ENCODE measurements around the gene UBB. TPM values are rescaled to one million over a fixed set of nuclear protein-coding genes. Genes with fewer than 3 reads are reported as not detected.

The UBB gene
- total RNA-seq, 1 experiment from 2014 or later, result 2,970 TPM

DNA sequence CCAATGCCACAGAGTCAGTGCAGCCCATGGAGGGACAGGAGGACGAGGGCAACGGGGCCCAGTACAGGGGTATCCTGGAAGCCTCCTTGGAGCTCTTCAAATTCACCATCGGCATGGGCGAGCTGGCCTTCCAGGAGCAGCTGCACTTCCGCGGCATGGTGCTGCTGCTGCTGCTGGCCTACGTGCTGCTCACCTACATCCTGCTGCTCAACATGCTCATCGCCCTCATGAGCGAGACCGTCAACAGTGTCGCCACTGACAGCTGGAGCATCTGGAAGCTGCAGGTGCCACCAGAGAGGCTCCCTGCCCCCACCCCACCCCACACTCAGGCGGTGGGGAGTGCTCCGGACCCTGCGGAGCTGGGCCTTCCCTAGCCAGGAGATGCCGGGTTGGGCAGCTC lies 51.1 kb downstream of the UBB start:
- Histone ChIP-seq H3K9ac (ENCODE audit: low read length) (no peak overlapping the region), H3K36me3 (ENCODE audit: low read depth, low read length) (no peaks in the 10 kb centered on the region), H3K4me1 (ENCODE audit: insufficient read depth, low read length) (no peaks in the 10 kb centered on the region), H4K20me1 (ENCODE audit: low read length) (no peaks in the 10 kb centered on the region), H3F3A (ENCODE audit: low read length, unreplicated experiment) (no peaks in the 10 kb centered on the region), H3K79me2 (ENCODE audit: low read length) (no peaks in the 10 kb centered on the region), H3K27ac (ENCODE audit: low read length) (no peak overlapping the region), H3K4me2 (ENCODE audit: low read length) (no peak overlapping the region), H3K9me3 (ENCODE audit: low read length) (no peaks in the 10 kb centered on the region), H2AFZ (ENCODE audit: low read length) (no peak overlapping the region), H3K27me3 (ENCODE audit: low read length) (no peaks in the 10 kb centered on the region), H3K9me2 (replicated peaks; ENCODE audit: low read length) (no peaks in the 10 kb centered on the region), H3K4me3 (ENCODE audit: low read length) (no peak overlapping the region)
- CTCF ChIA-PET, result no interaction called here
- TF ChIP-seq EZH2phosphoT487 (IDR thresholded peaks at IDR 0.05; ENCODE audit: borderline replicate concordance, low read length), result no peak
- TF ChIP-seq EZH2 (IDR thresholded peaks at IDR 0.05; ENCODE audit: low read length, unreplicated experiment), result no peak
- TF ChIP-seq, protein P1, sequence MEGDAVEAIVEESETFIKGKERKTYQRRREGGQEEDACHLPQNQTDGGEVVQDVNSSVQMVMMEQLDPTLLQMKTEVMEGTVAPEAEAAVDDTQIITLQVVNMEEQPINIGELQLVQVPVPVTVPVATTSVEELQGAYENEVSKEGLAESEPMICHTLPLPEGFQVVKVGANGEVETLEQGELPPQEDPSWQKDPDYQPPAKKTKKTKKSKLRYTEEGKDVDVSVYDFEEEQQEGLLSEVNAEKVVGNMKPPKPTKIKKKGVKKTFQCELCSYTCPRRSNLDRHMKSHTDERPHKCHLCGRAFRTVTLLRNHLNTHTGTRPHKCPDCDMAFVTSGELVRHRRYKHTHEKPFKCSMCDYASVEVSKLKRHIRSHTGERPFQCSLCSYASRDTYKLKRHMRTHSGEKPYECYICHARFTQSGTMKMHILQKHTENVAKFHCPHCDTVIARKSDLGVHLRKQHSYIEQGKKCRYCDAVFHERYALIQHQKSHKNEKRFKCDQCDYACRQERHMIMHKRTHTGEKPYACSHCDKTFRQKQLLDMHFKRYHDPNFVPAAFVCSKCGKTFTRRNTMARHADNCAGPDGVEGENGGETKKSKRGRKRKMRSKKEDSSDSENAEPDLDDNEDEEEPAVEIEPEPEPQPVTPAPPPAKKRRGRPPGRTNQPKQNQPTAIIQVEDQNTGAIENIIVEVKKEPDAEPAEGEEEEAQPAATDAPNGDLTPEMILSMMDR (conservative IDR thresholded peaks at IDR 0.05; ENCODE audit: low read depth, low read length), result no peak
- POLR2A ChIA-PET (ENCODE audit: unreplicated experiment), result no interaction called here
- intact Hi-C loops (cut with micrococcal nuclease), result no loop called here
- DNase-seq, result no peak
- no TSS peak for BruUV-seq (replicated peaks)
- no peak for ATAC-seq

Other genes with a start within 250 kb of the UBB start
- gene NCOR1, start 165.6 kb upstream of the UBB start, total RNA-seq (2014; rRNA removed), result 127 and 204 TPM in 2 replicates
- 37.4 and 58.3 TPM in 2 replicates for gene PIGL, start 163.9 kb upstream of the UBB start, total RNA-seq (2014; rRNA removed)
- not detected in 2 replicates for gene CENPV, start 27.6 kb upstream of the UBB start, total RNA-seq (2014; rRNA removed)
- gene TRPV2, start 34.5 kb downstream of the UBB start, total RNA-seq (2014; rRNA removed), result 0.69 and 1.9 TPM in 2 replicates
- 15.8 and 19.4 TPM in 2 replicates for gene LRRC75A, start 111.1 kb downstream of the UBB start, total RNA-seq (2014; rRNA removed)
- gene ZNF287, start 188.1 kb downstream of the UBB start, total RNA-seq (2014; rRNA removed), result 14.0 and 20.6 TPM in 2 replicates